ENCODE data around the gene DNAJC30. TPM values are rescaled to one million over a fixed set of nuclear protein-coding genes. Genes with fewer than 3 reads are reported as not detected.

DNAJC30 gene
- total and polyA plus RNA-seq, 10 of the 15 experiments (the other 5 are each of a cell fraction or from before 2014, with no cell fraction given) = 2.1 to 19.0 (median 7.9) TPM

GRCh38 chr7:73683056-73683787 lies at the start of gene DNAJC30, which contains the start of gene BUD23 (continued):
- TF ChIP-seq, protein P1, sequence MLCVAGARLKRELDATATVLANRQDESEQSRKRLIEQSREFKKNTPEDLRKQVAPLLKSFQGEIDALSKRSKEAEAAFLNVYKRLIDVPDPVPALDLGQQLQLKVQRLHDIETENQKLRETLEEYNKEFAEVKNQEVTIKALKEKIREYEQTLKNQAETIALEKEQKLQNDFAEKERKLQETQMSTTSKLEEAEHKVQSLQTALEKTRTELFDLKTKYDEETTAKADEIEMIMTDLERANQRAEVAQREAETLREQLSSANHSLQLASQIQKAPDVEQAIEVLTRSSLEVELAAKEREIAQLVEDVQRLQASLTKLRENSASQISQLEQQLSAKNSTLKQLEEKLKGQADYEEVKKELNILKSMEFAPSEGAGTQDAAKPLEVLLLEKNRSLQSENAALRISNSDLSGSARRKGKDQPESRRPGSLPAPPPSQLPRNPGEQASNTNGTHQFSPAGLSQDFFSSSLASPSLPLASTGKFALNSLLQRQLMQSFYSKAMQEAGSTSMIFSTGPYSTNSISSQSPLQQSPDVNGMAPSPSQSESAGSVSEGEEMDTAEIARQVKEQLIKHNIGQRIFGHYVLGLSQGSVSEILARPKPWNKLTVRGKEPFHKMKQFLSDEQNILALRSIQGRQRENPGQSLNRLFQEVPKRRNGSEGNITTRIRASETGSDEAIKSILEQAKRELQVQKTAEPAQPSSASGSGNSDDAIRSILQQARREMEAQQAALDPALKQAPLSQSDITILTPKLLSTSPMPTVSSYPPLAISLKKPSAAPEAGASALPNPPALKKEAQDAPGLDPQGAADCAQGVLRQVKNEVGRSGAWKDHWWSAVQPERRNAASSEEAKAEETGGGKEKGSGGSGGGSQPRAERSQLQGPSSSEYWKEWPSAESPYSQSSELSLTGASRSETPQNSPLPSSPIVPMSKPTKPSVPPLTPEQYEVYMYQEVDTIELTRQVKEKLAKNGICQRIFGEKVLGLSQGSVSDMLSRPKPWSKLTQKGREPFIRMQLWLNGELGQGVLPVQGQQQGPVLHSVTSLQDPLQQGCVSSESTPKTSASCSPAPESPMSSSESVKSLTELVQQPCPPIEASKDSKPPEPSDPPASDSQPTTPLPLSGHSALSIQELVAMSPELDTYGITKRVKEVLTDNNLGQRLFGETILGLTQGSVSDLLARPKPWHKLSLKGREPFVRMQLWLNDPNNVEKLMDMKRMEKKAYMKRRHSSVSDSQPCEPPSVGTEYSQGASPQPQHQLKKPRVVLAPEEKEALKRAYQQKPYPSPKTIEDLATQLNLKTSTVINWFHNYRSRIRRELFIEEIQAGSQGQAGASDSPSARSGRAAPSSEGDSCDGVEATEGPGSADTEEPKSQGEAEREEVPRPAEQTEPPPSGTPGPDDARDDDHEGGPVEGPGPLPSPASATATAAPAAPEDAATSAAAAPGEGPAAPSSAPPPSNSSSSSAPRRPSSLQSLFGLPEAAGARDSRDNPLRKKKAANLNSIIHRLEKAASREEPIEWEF (IDR thresholded peaks at IDR 0.05; ENCODE audit: insufficient replicate concordance, low read depth, low read length) = no peak
- no peak for TF ChIP-seq ELK1 (IDR thresholded peaks at IDR 0.05; ENCODE audit: low read depth, low read length)
- no peak for TF ChIP-seq YBX1 (IDR thresholded peaks at IDR 0.05)
- no peak for TF ChIP-seq CBX3 (IDR thresholded peaks at IDR 0.05; ENCODE audit: borderline replicate concordance, low read depth)
- TF ChIP-seq PAX5 (IDR thresholded peaks at IDR 0.05; ENCODE audit: borderline replicate concordance, low read depth, low read length) = no peak
- no peak for TF ChIP-seq ASH2L (IDR thresholded peaks at IDR 0.05; ENCODE audit: borderline replicate concordance, low read depth)
- TF ChIP-seq, protein P2, sequence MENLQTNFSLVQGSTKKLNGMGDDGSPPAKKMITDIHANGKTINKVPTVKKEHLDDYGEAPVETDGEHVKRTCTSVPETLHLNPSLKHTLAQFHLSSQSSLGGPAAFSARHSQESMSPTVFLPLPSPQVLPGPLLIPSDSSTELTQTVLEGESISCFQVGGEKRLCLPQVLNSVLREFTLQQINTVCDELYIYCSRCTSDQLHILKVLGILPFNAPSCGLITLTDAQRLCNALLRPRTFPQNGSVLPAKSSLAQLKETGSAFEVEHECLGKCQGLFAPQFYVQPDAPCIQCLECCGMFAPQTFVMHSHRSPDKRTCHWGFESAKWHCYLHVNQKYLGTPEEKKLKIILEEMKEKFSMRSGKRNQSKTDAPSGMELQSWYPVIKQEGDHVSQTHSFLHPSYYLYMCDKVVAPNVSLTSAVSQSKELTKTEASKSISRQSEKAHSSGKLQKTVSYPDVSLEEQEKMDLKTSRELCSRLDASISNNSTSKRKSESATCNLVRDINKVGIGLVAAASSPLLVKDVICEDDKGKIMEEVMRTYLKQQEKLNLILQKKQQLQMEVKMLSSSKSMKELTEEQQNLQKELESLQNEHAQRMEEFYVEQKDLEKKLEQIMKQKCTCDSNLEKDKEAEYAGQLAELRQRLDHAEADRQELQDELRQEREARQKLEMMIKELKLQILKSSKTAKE (IDR thresholded peaks at IDR 0.05; ENCODE audit: low read depth, poor library complexity, severe bottlenecking) = no peak
- TF ChIP-seq POLR2AphosphoS2 (IDR thresholded peaks at IDR 0.05; ENCODE audit: low read depth, low read length) = no peak
- TF ChIP-seq TCF12 (IDR thresholded peaks at IDR 0.05; ENCODE audit: low read depth, low read length) = peak; percentile 90
- no peak for TF ChIP-seq MEF2A (IDR thresholded peaks at IDR 0.05; ENCODE audit: insufficient read depth, low read depth, low read length)
- peak; percentile 90 for TF ChIP-seq SIN3A (IDR thresholded peaks at IDR 0.05; ENCODE audit: low read depth, low read length)
- no peak for TF ChIP-seq ZBED1 (IDR thresholded peaks at IDR 0.05; ENCODE audit: borderline replicate concordance)
- TF ChIP-seq ESRRA (IDR thresholded peaks at IDR 0.05; ENCODE audit: low read length) = no peak
- TF ChIP-seq CREB1 (IDR thresholded peaks at IDR 0.05; ENCODE audit: low read depth) = peak; percentile 99
- TF ChIP-seq ZNF274 (IDR thresholded peaks at IDR 0.05; ENCODE audit: insufficient read depth, insufficient read length) = no peak
- no peak for TF ChIP-seq EED (IDR thresholded peaks at IDR 0.05; ENCODE audit: low read depth)
- TF ChIP-seq STAT1 (conservative IDR thresholded peaks at IDR 0.05) = 0 out of 2 replicates have a peak, but pooled peaks have one; percentile 39
- 0 out of 2 replicates have a peak, but pooled peaks have one; percentile 8 for TF ChIP-seq NRF1 (conservative IDR thresholded peaks at IDR 0.05; ENCODE audit: low read depth, low read length)
- no peak for TF ChIP-seq CHD1 (IDR thresholded peaks at IDR 0.05; ENCODE audit: low read depth, low read length)
- TF ChIP-seq POLR2AphosphoS5 (IDR thresholded peaks at IDR 0.05; ENCODE audit: low read length) = peak; percentile 92
- peak; percentile 39 for TF ChIP-seq IKZF1 (conservative IDR thresholded peaks at IDR 0.05)
